DND-41 (cell line): ENCODE results near the gene CMTM7.

Source experiments
- CTCF ChIP-seq: IDR thresholded peaks from 2 replicates; pipeline ENCODE4 v1.5.1; 2012; ENCODE audit warnings: borderline replicate concordance, low read length, moderate library complexity, mild to moderate bottlenecking; ENCODE audit not compliant: poor library complexity, severe bottlenecking; ENCODE audit errors: extremely low read depth
- EZH2 ChIP-seq: IDR thresholded peaks from 3 replicates; pipeline ENCODE4 v1.6.1; 2012; ENCODE audit warnings: borderline replicate concordance, low read depth, mild to moderate bottlenecking, moderate library complexity, low read length, inconsistent platforms; ENCODE audit not compliant: severe bottlenecking

GRCh38 chr3:32411442-32411841 is 19.8 kb downstream of the CMTM7 start:
- TF ChIP-seq CTCF (no peak), EZH2 (no peak)
